Vagina (tissue), 2 donors: ENCODE data around the gene MAD1L1.

ENCODE experiments used
- POLR2A ChIP-seq, 2 donors: fragments of 450-650 bp; IDR thresholded peaks; one replicate each; pipeline ENCODE4 v1.6.1; 2017; ENCODE audit warnings: antibody characterized with exemption in 2 of 2, mild to moderate bottlenecking in 2 of 2, moderate library complexity in 2 of 2
- TF ChIP-seq, protein P1 (sequence below), 3 experiments: fragments of 450-650 bp in 2 of 3; fragments of 200-600 bp in 1 of 3; sonication (generic) in 1 of 3; IDR thresholded peaks; one replicate each; pipeline ENCODE4 v1.5.1; 2017 to 2019; ENCODE audit warnings: antibody characterized with exemption in 3 of 3, mild to moderate bottlenecking in 2 of 3, moderate library complexity in 2 of 3

GRCh38 chr7:2225830-2226229, 6.9 kb downstream of the MAD1L1 start:
- no peak for TF ChIP-seq POLR2A (IDR thresholded peaks at IDR 0.05)
- TF ChIP-seq, protein P1, sequence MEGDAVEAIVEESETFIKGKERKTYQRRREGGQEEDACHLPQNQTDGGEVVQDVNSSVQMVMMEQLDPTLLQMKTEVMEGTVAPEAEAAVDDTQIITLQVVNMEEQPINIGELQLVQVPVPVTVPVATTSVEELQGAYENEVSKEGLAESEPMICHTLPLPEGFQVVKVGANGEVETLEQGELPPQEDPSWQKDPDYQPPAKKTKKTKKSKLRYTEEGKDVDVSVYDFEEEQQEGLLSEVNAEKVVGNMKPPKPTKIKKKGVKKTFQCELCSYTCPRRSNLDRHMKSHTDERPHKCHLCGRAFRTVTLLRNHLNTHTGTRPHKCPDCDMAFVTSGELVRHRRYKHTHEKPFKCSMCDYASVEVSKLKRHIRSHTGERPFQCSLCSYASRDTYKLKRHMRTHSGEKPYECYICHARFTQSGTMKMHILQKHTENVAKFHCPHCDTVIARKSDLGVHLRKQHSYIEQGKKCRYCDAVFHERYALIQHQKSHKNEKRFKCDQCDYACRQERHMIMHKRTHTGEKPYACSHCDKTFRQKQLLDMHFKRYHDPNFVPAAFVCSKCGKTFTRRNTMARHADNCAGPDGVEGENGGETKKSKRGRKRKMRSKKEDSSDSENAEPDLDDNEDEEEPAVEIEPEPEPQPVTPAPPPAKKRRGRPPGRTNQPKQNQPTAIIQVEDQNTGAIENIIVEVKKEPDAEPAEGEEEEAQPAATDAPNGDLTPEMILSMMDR (IDR thresholded peaks at IDR 0.05): no peak
